ENCODE data around the gene SKA2. TPM values are rescaled to one million over a fixed set of nuclear protein-coding genes. Genes with fewer than 3 reads are reported as not detected.
A peak's percentile ranks its signal among the peaks of the same experiment; 100 is the strongest.

Gene SKA2
- total RNA-seq, 6 experiments from 2014 or later = 12.2 to 23.1 (median 13.5) TPM

DNA sequence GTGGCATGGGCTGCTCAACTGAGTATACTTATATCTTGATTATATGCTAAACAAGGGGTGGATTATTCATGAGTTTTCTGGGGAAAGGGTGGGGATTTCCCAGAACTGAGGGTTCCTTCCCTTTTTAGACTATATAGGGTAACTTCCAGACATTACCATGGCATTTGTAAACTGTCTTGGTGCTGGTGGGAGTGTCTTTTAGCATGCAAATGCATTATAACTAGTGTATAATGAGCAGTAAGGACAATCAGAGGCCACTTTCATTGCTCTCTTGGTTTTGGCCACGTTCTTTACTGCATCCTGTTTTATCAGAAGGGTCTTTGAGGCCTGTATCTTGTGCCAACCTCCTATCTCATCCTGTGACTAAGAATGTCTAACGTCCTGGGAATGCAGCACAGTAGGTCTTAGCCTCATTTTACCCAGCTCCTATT lies 12.6 kb upstream of the SKA2 start:
- ATAC-seq = no peak
- H3K4me3 ChIP-seq = no peak overlapping the region
- 50% methylated on average over 1 of the region's 2 CpGs for WGBS (ENCODE audit: insufficient coverage, low coverage, low lambda C conversion rate, missing lambda C conversion rate)

DNA sequence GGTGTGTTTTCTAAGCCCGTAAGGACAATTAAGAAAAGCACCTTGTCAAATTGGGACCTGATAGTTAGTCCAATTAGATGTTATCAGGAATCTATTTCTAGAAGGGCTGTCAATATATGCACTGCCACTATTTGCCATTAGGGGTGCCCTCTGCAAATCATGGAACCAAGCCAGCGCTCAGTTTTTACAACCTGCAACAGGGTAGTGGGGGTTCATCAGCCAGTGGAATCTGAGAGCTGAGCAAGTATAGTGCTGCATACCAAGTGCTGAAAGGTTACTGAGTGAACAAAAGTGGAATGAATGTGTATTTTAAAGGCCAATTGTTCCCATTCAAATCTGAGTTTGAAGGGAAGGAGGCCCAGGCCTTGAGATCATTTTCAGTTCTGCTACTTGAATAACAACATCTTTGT lies 11.0 kb upstream of the SKA2 start:
- H3K27ac ChIP-seq = no peak overlapping the region
- DNase-seq (no peak), ATAC-seq (peak; percentile 56 to 77 (median 72))
- H3K9me3 ChIP-seq = no peaks in the 10 kb centered on the region
- intact Hi-C loops (cut with DNase I) = no loop called here
- H3K4me3 ChIP-seq = no peak overlapping the region
- H3K27me3 ChIP-seq = no peaks in the 10 kb centered on the region
- TF ChIP-seq, protein P1, sequence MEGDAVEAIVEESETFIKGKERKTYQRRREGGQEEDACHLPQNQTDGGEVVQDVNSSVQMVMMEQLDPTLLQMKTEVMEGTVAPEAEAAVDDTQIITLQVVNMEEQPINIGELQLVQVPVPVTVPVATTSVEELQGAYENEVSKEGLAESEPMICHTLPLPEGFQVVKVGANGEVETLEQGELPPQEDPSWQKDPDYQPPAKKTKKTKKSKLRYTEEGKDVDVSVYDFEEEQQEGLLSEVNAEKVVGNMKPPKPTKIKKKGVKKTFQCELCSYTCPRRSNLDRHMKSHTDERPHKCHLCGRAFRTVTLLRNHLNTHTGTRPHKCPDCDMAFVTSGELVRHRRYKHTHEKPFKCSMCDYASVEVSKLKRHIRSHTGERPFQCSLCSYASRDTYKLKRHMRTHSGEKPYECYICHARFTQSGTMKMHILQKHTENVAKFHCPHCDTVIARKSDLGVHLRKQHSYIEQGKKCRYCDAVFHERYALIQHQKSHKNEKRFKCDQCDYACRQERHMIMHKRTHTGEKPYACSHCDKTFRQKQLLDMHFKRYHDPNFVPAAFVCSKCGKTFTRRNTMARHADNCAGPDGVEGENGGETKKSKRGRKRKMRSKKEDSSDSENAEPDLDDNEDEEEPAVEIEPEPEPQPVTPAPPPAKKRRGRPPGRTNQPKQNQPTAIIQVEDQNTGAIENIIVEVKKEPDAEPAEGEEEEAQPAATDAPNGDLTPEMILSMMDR (IDR thresholded peaks at IDR 0.05) = peak; percentile 39 to 56 (median 53)
- TF ChIP-seq POLR2A (IDR thresholded peaks at IDR 0.05) = no peak
- H3K36me3 ChIP-seq = no peaks in the 10 kb centered on the region
- H3K4me1 ChIP-seq = no peaks in the 10 kb centered on the region
- WGBS (ENCODE audit: insufficient coverage, low coverage, low lambda C conversion rate, missing lambda C conversion rate) = 64% methylated on average over 2 of the region's 2 CpGs

More for the DNA sequence above, 12.6 kb upstream of the SKA2 start:
- no peaks in the 10 kb centered on the region for H3K9me3 ChIP-seq
- no peaks in the 10 kb centered on the region for H3K27me3 ChIP-seq
- no peak overlapping the region for H3K27ac ChIP-seq
- intact Hi-C loops (cut with DNase I) = no loop called here
- DNase-seq = no peak
- no peaks in the 10 kb centered on the region for H3K4me1 ChIP-seq
- TF ChIP-seq, protein P1 (IDR thresholded peaks at IDR 0.05) = no peak
- TF ChIP-seq POLR2A (IDR thresholded peaks at IDR 0.05) = no peak
- H3K36me3 ChIP-seq = no peaks in the 10 kb centered on the region

DNA sequence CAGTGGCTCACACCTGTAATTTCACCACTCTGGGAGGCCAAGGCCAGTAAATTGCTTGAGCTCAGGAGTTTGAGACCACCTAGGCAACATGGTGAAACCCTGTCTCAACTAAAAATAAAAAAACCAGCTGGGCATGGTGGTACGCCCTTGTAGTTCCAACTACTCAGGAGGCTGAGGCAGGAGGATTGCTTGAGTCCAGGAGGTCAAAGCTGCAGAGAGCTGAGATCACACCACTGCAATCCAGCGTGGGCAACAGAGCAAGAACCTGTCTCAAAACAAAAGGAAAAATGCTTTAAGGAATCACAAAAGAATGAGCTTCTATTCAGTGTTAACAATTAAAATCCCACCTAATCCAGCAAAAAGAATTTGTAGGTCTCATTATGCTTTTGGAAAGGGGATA lies 6.5 kb upstream of the SKA2 start:
- DNase-seq (no peak), ATAC-seq (no peak)
- H3K27ac ChIP-seq = no peak overlapping the region
- intact Hi-C loops (cut with DNase I) = no loop called here
- TF ChIP-seq POLR2A (IDR thresholded peaks at IDR 0.05) = no peak
- TF ChIP-seq, protein P1 (IDR thresholded peaks at IDR 0.05) = no peak
- no peaks in the 10 kb centered on the region for H3K4me1 ChIP-seq
- no peaks in the 10 kb centered on the region for H3K9me3 ChIP-seq
- H3K27me3 ChIP-seq = no peaks in the 10 kb centered on the region
- WGBS (ENCODE audit: insufficient coverage, low coverage, low lambda C conversion rate, missing lambda C conversion rate) = 100% methylated on average over 2 of the region's 2 CpGs
- H3K36me3 ChIP-seq = no peaks in the 10 kb centered on the region
- H3K4me3 ChIP-seq = no peak overlapping the region

DNA sequence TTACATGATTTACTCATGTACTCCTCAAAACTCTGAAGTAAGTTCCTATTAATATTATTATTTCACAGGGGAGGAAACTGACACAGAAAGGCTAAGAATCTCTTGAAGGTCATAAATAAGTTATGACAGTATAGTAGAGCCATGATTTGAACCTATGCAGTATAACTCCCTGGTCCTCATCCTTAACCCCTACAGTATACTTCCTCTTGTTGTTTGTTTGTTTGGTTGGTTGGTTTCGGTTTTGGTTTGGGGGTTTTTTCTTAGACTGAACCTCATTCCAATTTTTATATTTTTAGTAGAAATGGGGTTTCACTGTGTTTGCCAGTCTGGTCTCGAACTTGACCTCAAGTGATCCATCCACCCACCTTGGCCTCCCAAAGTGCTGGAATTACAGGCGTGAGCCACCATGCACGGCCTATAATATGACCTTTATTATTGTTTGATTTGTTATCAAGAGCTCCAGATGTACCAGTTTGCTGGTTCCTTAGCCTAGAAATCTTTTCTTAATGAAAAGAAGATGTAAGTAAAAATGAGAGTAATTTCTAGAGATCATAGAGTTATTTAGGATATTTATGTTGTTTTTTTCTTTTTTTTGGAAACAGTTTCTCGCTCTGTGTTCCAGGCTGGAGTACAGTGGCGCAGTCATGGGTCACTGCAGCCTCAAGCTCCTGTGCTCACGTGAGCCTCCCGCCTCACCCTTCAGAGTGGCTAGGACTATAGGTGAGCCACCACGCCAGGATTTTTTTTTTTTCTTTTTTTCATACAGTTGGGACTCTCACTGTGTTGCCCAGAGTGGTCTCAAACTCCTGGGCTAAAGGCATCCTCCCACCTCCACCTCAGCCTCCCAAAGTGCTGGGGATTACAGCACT lies 5.4 kb upstream of the SKA2 start:
- TF ChIP-seq, protein P1 (IDR thresholded peaks at IDR 0.05) = no peak
- no peak for TF ChIP-seq POLR2A (IDR thresholded peaks at IDR 0.05)
- intact Hi-C loops (cut with DNase I) = no loop called here
- Histone ChIP-seq H3K4me1 (peaks cover 0 to 7% (median 0%) of the 10 kb centered on the region in 4 donors), H3K4me3 (no peak overlapping the region), H3K27ac (no peak overlapping the region), H3K36me3 (no peaks in the 10 kb centered on the region), H3K27me3 (no peaks in the 10 kb centered on the region), H3K9me3 (no peaks in the 10 kb centered on the region)
- no peak for DNase-seq
- 84% methylated on average over 9 of the region's 9 CpGs for WGBS (ENCODE audit: insufficient coverage, low coverage, low lambda C conversion rate, missing lambda C conversion rate)
- no peak for ATAC-seq

All from right lobe of liver (tissue), 6 donors.